Mucosa of descending colon (tissue), 3 donors: Measurements from ENCODE around the gene RAB39B. TPM values are rescaled to one million over a fixed set of nuclear protein-coding genes. Genes with fewer than 3 reads are reported as not detected.
A peak's percentile ranks its signal among the peaks of the same experiment; 100 is the strongest.

ENCODE experiments used
- ATAC-seq: fragments of 200-7000 bp; cut with Tn5 transposase; one replicate; pipeline ENCODE4 v1.9.1; 2020; ENCODE audit warnings: mild to moderate bottlenecking, moderate library complexity
- DNase-seq, 3 donors: peaks; one replicate each; pipeline ENCODE4 v3.0.0-alpha.2; 2020
- H3K36me3 ChIP-seq: fragments of 200-600 bp; one replicate; pipeline ENCODE4 v1.8.0; 2021; ENCODE audit warnings: low read depth, mild to moderate bottlenecking
- H3K4me1 ChIP-seq: fragments of 200-600 bp; one replicate; pipeline ENCODE4 v1.8.0; 2021; ENCODE audit warnings: low read depth, mild to moderate bottlenecking
- H3K4me3 ChIP-seq: fragments of 200-600 bp; one replicate; pipeline ENCODE4 v1.8.0; 2021; ENCODE audit warnings: mild to moderate bottlenecking
- H3K9me3 ChIP-seq: fragments of 200-600 bp; one replicate; pipeline ENCODE4 v1.8.0; 2021; ENCODE audit warnings: mild to moderate bottlenecking
- intact Hi-C, 2 donors: fragments of 100-400 bp; cut with DNase I in 1 of 2; cut with micrococcal nuclease in 1 of 2; formaldehyde crosslinking; loops; one replicate each; pipeline versions ENCODE4 v1.11.0 to v1.11.1; 2022; cut with DNase I, micrococcal nuclease
- total RNA-seq, 3 donors: library from RNA; stranded (reverse); fragmentation: NEBNext Ultra II Directional in 2 of 3; extraction: Animal tissue kit (Norgen Biotek cat#: 25700) in 2 of 3; gene quantifications; one replicate each; pipeline versions ENCODE4 v1.2.1 to v1.2.4, GENCODE V29; 2021 to 2023
- TF ChIP-seq, protein P1 (sequence below): fragments of 200-600 bp; IDR thresholded peaks from one replicate; pipeline ENCODE4 v1.8.0; 2022; ENCODE audit warnings: antibody characterized with exemption, mild to moderate bottlenecking
- donor health status: DM: no; HTN: no; CAD: no; lungs with moderate emphysema.
- donor health status: DM: no; HTN: no; CAD: no.
- donor health status: DM: no; HTN: yes; CAD: no.

The RAB39B gene
- total RNA-seq, 3 donors from 2014 or later: 0.17 to 0.79 (median 0.27) TPM

DNA sequence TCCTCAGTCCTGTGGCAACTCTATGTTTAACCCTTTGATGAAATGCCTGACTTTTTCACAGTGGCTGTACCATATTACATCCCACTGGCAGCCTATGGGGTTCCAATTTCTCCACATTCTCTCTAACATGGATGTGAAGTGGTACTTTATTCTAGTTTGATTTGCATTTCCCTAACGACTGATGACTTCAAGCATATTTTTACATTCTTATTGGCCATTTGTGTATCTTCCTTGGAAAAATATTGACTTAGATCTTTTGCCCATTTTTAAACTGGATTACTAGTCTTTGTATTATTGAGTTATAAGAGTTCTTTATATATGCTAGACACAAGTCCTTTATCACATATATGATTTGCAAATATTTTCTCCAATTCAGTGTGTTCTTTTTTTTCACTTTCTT is 2.1 kb upstream of the RAB39B start:
- ATAC-seq (no peak), DNase-seq (no peak)
- Histone ChIP-seq H3K9me3 (no peaks in the 10 kb centered on the region), H3K36me3 (no peaks in the 10 kb centered on the region), H3K4me3 (no peak overlapping the region), H3K4me1 (no peaks in the 10 kb centered on the region)
- TF ChIP-seq, protein P1, sequence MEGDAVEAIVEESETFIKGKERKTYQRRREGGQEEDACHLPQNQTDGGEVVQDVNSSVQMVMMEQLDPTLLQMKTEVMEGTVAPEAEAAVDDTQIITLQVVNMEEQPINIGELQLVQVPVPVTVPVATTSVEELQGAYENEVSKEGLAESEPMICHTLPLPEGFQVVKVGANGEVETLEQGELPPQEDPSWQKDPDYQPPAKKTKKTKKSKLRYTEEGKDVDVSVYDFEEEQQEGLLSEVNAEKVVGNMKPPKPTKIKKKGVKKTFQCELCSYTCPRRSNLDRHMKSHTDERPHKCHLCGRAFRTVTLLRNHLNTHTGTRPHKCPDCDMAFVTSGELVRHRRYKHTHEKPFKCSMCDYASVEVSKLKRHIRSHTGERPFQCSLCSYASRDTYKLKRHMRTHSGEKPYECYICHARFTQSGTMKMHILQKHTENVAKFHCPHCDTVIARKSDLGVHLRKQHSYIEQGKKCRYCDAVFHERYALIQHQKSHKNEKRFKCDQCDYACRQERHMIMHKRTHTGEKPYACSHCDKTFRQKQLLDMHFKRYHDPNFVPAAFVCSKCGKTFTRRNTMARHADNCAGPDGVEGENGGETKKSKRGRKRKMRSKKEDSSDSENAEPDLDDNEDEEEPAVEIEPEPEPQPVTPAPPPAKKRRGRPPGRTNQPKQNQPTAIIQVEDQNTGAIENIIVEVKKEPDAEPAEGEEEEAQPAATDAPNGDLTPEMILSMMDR: no peak
- intact Hi-C loops: no loop called here

DNA sequence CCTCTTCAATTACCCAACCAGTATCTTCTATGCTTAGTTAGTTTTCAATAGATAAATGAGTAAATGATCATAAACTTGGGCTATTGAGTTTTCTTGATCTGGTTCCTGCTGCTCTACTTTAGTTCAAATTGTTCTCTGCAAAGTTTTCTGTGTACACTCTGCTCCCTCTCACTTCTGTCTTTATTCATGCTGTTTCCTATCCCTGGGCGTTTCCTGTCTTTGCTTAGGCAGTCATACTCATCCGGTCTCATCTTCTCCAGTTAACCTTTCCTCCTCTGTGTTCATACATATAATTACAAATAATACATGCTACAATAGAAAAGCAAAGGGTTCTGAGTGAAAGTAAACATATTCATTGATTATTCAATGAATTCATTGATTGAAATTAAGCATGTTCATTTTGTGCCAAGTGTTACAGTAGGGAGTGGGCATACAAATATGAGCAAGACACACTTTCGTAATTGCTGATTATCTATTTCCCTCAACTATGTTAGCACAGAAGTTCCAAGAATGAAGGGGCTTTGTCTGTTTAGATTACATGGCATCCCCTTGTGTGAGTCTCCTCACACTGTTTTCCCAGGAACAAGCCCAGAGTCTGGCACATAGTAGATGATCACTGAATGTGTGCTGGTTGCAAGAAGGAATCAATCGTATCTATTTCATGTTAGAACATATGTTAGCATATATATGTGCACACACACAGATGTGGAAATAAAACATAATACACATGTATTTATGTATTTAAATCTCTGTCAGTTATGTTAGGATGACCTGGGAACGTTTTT is 1.1 kb downstream of the RAB39B start:
- Histone ChIP-seq H3K4me1 (no peaks in the 10 kb centered on the region), H3K36me3 (no peaks in the 10 kb centered on the region), H3K4me3 (no peak overlapping the region), H3K9me3 (no peaks in the 10 kb centered on the region)
- TF ChIP-seq, protein P1: no peak
- ATAC-seq (peak; percentile 45), DNase-seq (no peak)
- intact Hi-C loops: no loop called here

DNA sequence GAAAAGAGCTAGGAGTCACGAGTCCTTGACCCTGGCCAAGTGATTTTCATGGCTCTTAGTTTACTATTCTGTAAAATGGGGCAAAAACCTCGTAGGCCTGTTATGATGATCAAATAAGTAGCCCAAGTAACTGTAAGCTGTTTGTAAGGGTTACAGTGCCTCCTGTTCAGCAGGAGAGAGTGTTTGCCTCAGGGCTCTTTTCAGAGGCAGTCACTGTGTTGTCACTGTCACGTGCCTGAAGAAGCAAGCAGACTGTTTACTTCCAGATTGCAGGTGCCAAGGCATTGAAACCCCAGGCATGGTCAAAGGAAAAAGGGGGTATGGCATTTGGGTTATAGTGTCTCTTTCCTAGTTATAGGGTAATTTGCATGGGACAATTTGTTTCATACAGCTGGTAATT is 4.5 kb downstream of the RAB39B start:
- intact Hi-C loops: no loop called here
- Histone ChIP-seq H3K9me3 (no peaks in the 10 kb centered on the region), H3K36me3 (no peaks in the 10 kb centered on the region), H3K4me1 (no peaks in the 10 kb centered on the region), H3K4me3 (no peak overlapping the region)
- ATAC-seq: no peak
- TF ChIP-seq, protein P1: no peak
- no peak for DNase-seq

DNA sequence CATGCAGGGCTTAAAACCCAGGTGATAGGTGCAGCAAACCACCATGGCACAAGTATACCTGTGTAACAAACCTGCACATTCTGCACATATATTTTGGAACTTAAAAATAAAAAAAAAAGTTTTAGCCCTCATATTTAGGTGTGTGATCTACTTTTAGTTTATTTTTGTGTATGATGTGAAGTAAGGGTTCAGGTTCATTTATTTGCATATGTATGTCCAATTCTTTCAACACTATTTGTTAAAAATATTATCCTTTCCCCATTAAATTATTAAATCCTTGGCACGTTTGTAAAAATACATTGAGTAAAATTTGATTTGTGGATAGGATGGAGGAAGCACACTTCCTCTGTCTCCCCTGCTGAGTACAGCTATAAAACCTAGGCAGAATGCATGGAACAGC is 12.9 kb downstream of the RAB39B start:
- Histone ChIP-seq H3K4me1 (no peaks in the 10 kb centered on the region), H3K9me3 (no peaks in the 10 kb centered on the region), H3K4me3 (no peak overlapping the region), H3K36me3 (no peaks in the 10 kb centered on the region)
- DNase-seq (no peak), ATAC-seq (no peak)
- TF ChIP-seq, protein P1: no peak
- intact Hi-C loops: no loop called here

- H3K9me3 ChIP-seq: no peaks in the 10 kb centered on the region
- intact Hi-C loops: no loop called here
- H3K4me1 ChIP-seq: no peaks in the 10 kb centered on the region
- no peak for ATAC-seq
- no peak for DNase-seq
- TF ChIP-seq, protein P1: no peak
- H3K36me3 ChIP-seq: no peaks in the 10 kb centered on the region
- no peak overlapping the region for H3K4me3 ChIP-seq
These were observed 16.8 kb downstream of the RAB39B start for GRCh38 chrX:155247497-155247896.
